22Rv1 (cell line): Measurements from ENCODE around the gene KCNK6.

Experiments used
- ZFX ChIP-seq: fragments of 450-650 bp; IDR thresholded peaks from 2 replicates; pipeline ENCODE4 v1.6.1; 2017; ENCODE audit warnings: antibody characterized with exemption, borderline replicate concordance
- TF ChIP-seq, protein P1 (sequence below): fragments of 450-650 bp; IDR thresholded peaks from 2 replicates; pipeline ENCODE4 v1.5.1; 2017; ENCODE audit warnings: mild to moderate bottlenecking

DNA sequence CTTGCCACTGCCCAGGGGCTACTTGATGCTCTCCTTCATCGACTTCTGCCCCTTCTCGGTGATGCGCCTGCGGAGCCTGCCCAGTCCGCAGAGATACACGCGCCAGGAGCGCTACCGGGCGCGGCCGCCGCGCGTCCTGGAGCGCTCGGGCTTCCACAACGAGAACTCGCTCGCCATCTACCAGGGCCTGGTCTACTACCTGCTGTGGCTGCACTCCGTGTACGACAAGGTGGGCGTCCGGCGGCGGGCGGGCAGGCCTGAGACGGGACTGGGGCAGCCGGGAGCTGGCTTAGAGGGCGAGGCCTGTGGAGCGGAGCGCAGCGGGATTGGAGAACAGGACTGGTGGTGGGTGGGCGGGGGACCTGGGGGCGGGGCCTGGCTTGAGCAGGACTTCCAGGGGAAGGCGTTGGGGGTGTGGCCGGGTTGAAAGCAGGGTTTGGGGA lies 42.0 kb downstream of the KCNK6 start:
- TF ChIP-seq, protein P1, sequence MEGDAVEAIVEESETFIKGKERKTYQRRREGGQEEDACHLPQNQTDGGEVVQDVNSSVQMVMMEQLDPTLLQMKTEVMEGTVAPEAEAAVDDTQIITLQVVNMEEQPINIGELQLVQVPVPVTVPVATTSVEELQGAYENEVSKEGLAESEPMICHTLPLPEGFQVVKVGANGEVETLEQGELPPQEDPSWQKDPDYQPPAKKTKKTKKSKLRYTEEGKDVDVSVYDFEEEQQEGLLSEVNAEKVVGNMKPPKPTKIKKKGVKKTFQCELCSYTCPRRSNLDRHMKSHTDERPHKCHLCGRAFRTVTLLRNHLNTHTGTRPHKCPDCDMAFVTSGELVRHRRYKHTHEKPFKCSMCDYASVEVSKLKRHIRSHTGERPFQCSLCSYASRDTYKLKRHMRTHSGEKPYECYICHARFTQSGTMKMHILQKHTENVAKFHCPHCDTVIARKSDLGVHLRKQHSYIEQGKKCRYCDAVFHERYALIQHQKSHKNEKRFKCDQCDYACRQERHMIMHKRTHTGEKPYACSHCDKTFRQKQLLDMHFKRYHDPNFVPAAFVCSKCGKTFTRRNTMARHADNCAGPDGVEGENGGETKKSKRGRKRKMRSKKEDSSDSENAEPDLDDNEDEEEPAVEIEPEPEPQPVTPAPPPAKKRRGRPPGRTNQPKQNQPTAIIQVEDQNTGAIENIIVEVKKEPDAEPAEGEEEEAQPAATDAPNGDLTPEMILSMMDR: peak; percentile 12; the same call in 1 of the 2 replicates
- TF ChIP-seq ZFX: no peak
